CD14-positive monocyte (primary cell): ENCODE results near the gene SMU1. TPM values are rescaled to one million over a fixed set of nuclear protein-coding genes. Genes with fewer than 3 reads are reported as not detected.

ENCODE experiments used
- DNase-seq, 3 donors: peaks; one replicate each; pipeline ENCODE4 v3.0.0-alpha.2; 2011 to 2022
- H2AFZ ChIP-seq: 2 replicates; pipeline ENCODE4 v1.6.0; 2012; ENCODE audit warnings: mild to moderate bottlenecking, low read depth, low read length, inconsistent platforms; ENCODE audit not compliant: insufficient read depth, poor library complexity, severe bottlenecking
- H3K27ac ChIP-seq, 2 donors: 1 replicate in 1 of 2; 2 replicates in 1 of 2; pipeline ENCODE4 v1.5.1; 2012 to 2013; ENCODE audit warnings: low read length in 2 of 2, control low read depth in 1 of 2, inconsistent platforms in 1 of 2, low read depth in 1 of 2, mild to moderate bottlenecking in 1 of 2
- H3K27me3 ChIP-seq, 2 donors: one replicate each; pipeline versions ENCODE4 v1.6.0 to v1.6.1; 2011 to 2013; ENCODE audit warnings: low read length in 2 of 2; ENCODE audit not compliant: control insufficient read depth in 2 of 2, insufficient read depth in 2 of 2
- H3K36me3 ChIP-seq, 2 donors: replicated peaks in 1 of 2; 1 replicate in 1 of 2; 2 replicates in 1 of 2; pipeline versions ENCODE4 v1.5.1 to v1.6.1; 2012 to 2013; ENCODE audit warnings: low read length in 2 of 2, control low read depth in 1 of 2, inconsistent platforms in 1 of 2, mild to moderate bottlenecking in 1 of 2; ENCODE audit not compliant: insufficient read depth in 2 of 2, control insufficient read depth in 1 of 2
- H3K4me1 ChIP-seq, 2 donors: 1 replicate in 1 of 2; 2 replicates in 1 of 2; pipeline versions ENCODE4 v1.5.1 to v1.6.1; 2012 to 2013; ENCODE audit warnings: low read length in 2 of 2, control low read depth in 1 of 2, inconsistent platforms in 1 of 2, mild to moderate bottlenecking in 1 of 2, moderate library complexity in 1 of 2; ENCODE audit not compliant: insufficient read depth in 2 of 2, control insufficient read depth in 1 of 2
- H3K4me2 ChIP-seq: replicated peaks from 2 replicates; pipeline ENCODE3; 2012; ENCODE audit warnings: low read length, moderate library complexity, mild to moderate bottlenecking; ENCODE audit not compliant: poor library complexity, severe bottlenecking; ENCODE audit errors: extremely low read depth
- H3K4me3 ChIP-seq, 3 experiments: fragments of 200-600 bp in 1 of 3; sonication (generic) in 1 of 3; replicated peaks in 1 of 3; 1 replicate in 2 of 3; 2 replicates in 1 of 3; pipeline ENCODE4 v1.5.1; 2011 to 2013; ENCODE audit warnings: low read length in 3 of 3, mild to moderate bottlenecking in 3 of 3, control low read depth in 2 of 3, low read depth in 2 of 3, inconsistent platforms in 1 of 3, moderate library complexity in 1 of 3
- H3K79me2 ChIP-seq: 2 replicates; pipeline ENCODE4 v1.6.0; 2012; ENCODE audit warnings: mild to moderate bottlenecking, control low read depth, inconsistent platforms, low read length, moderate library complexity; ENCODE audit not compliant: insufficient read depth
- H3K9ac ChIP-seq: 2 replicates; pipeline ENCODE4 v1.6.0; 2017; ENCODE audit warnings: low read length, mild to moderate bottlenecking; ENCODE audit not compliant: insufficient read depth, poor library complexity, severe bottlenecking
- H3K9me3 ChIP-seq, 2 donors: replicated peaks in 1 of 2; 1 replicate in 1 of 2; 2 replicates in 1 of 2; pipeline versions ENCODE4 v1.5.1 to v1.6.1; 2012 to 2013; ENCODE audit warnings: low read length in 2 of 2, control low read depth in 1 of 2; ENCODE audit not compliant: control insufficient read depth in 1 of 2, insufficient read depth in 1 of 2
- H4K20me1 ChIP-seq: 2 replicates; pipeline ENCODE4 v1.6.0; 2012; ENCODE audit warnings: mild to moderate bottlenecking, low read length, control low read depth, moderate library complexity; ENCODE audit not compliant: insufficient read depth
- H3K27ac Mint-ChIP-seq, 7 donors: one replicate each; pipeline ENCODE4 v1.8.0; 2020; ENCODE audit warnings: mild to moderate bottlenecking in 7 of 7, mixed read lengths in 7 of 7, moderate library complexity in 6 of 7, inconsistent platforms in 2 of 7
- H3K27me3 Mint-ChIP-seq, 3 donors: one replicate each; pipeline ENCODE4 v1.8.0; 2021 to 2022; ENCODE audit warnings: low read depth in 3 of 3, mild to moderate bottlenecking in 3 of 3, mixed read lengths in 3 of 3, moderate library complexity in 3 of 3, inconsistent platforms in 1 of 3
- H3K36me3 Mint-ChIP-seq, 2 donors: one replicate each; pipeline ENCODE4 v1.8.0; 2020; ENCODE audit warnings: mixed read lengths in 2 of 2, inconsistent platforms in 1 of 2, mild to moderate bottlenecking in 1 of 2
- H3K4me1 Mint-ChIP-seq: one replicate; pipeline ENCODE4 v1.8.0; 2020; ENCODE audit warnings: mild to moderate bottlenecking, mixed read lengths
- H3K4me3 Mint-ChIP-seq, 2 donors: one replicate each; pipeline ENCODE4 v1.8.0; 2020; ENCODE audit warnings: mild to moderate bottlenecking in 2 of 2, mixed read lengths in 2 of 2, moderate library complexity in 1 of 2
- H3K9me3 Mint-ChIP-seq, 7 donors: one replicate each; pipeline ENCODE4 v1.8.0; 2020 to 2022; ENCODE audit warnings: mixed read lengths in 7 of 7, mild to moderate bottlenecking in 6 of 7, moderate library complexity in 6 of 7, inconsistent platforms in 2 of 7
- WGBS: methylation state at CpG from one replicate; pipeline ENCODE4 v1.1.5; 2013; ENCODE audit warnings: missing lambda C conversion rate; ENCODE audit not compliant: insufficient coverage; 5-methylcytosine and 5-hydroxymethylcytosine counted together
- intact Hi-C, 2 donors: fragments of 100-400 bp; cut with micrococcal nuclease; formaldehyde crosslinking; loops; one replicate each; pipeline versions ENCODE4 v1.15.0 to v1.15.1; 2023
- polyA minus RNA-seq: library from RNA; depleted of rRNA, polyadenylated mRNA; stranded (reverse); fragments of >200 nt; gene quantifications from 2 replicates; pipeline ENCODE4 v1.2.3, GENCODE V29; 2012
- polyA plus RNA-seq, 3 donors: library from polyadenylated mRNA; depleted of rRNA in 1 of 3; unstranded in 2 of 3; stranded (reverse) in 1 of 3; fragments of 300-500 nt in 2 of 3; fragments of >200 nt in 1 of 3; fragmentation: Illumina TruSeq in 2 of 3; gene quantifications; 1 replicate in 2 of 3; 2 replicates in 1 of 3; pipeline ENCODE4 v1.2.3, GENCODE V29; 2012 to 2021
- total RNA-seq, 12 experiments: library from RNA in 1 of 12; stranded (reverse) in 1 of 12; fragments of 120-200 nt in 1 of 12; gene quantifications; one replicate each; pipeline ENCODE4 v1.2.4 and lab custom pipeline; 2013 to 2026; ENCODE audit warnings: mixed read lengths in 6 of 12, inconsistent platforms in 1 of 12
- TF ChIP-seq, protein P1 (sequence below): fragments of 200-600 bp; IDR thresholded peaks from one replicate; pipeline ENCODE4 v1.8.0; 2022; ENCODE audit warnings: antibody characterized with exemption, mild to moderate bottlenecking

Gene SMU1
- 32.0 TPM for total RNA-seq (2013)
- polyA plus RNA-seq (10 to 100 TPM in 2 of 3 donors, 1 to 10 TPM in 1; 8.0 to 21.7 (median 19.3) TPM), polyA minus RNA-seq (12.1 and 13.2 TPM in 2 replicates), total RNA-seq (lab: John Stamatoyannopoulos, UW) (86.1 to 139 (median 113) reads per million in 11 experiments)

DNA sequence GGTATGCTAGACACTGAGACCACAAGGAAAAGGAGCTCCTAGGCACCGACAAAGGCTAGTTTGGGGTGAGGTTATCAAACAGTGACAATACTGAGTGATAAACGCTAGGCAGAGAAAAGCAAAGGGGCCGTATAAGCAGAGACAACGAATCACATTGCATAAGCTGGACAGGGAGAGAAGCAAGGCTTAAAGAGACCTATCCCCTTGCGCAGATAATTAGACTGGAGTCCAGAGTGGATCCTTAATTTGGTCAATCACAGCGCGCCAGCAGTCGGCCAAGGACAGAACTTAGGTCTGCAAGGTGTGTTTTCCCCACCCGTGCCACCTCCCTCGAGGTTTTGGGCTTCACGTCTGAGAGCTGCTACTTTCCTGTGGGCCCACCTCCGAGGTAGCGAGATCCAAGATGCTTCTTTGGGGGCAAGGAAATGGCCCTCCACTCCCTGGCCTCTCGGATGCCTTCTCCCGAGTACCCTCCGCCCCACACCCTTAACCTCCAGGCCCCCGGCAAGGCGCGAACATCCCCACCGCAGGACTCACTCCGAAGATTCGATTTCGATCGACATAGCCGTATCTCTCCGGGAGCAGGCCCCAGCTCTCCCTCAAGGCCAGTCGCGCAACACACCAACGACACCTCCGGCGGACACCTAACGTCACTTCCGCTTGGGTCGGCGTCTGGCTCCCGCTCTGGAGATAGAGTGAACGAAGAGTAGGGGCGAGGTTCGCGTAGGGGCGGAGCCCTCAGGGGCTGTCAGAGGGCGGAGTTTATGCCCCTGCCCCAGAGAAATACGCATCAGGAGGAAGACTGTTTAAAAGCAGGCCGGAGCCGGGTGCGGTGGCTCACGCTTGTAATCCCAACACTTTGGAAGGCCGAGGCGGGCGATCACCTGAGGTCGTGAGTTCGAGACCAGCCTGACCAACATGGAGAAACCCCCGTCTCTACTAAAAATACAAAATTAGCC lies at the start of gene SMU1:
SMU1 (minus strand) TSS at position 629 of the 959 bp plus-strand sequence; CDS start at position 563, 66 bp downstream.
- Mint-ChIP-seq H3K27me3 (peaks cover 0 to 2% (median 0%) of the 10 kb centered on the region in 3 donors), H3K4me3 (peak within 1 kb of the TSS; percentile 96 to 99), H3K36me3 (peaks cover 25 to 32% of the 10 kb centered on the region in 2 donors), H3K9me3 (no peaks in the 10 kb centered on the region), H3K27ac (peak within 1 kb of the TSS; percentile 100), H3K4me1 (peaks cover 20% of the 10 kb centered on the region)
- H3K4me3 ChIP-seq = peak within 1 kb of the TSS; percentile 51 to 82 (median 64)
- peaks cover 17 to 22% of the 10 kb centered on the region in 2 donors for H3K4me1 ChIP-seq
- H3K79me2 ChIP-seq = peaks cover 52% of the 10 kb centered on the region
- H3K27me3 ChIP-seq = no peaks in the 10 kb centered on the region
- H3K4me2 ChIP-seq = peak within 1 kb of the TSS; percentile 73
- under 1% methylated on average over 53 of the region's 53 CpGs for WGBS
- TF ChIP-seq, protein P1, sequence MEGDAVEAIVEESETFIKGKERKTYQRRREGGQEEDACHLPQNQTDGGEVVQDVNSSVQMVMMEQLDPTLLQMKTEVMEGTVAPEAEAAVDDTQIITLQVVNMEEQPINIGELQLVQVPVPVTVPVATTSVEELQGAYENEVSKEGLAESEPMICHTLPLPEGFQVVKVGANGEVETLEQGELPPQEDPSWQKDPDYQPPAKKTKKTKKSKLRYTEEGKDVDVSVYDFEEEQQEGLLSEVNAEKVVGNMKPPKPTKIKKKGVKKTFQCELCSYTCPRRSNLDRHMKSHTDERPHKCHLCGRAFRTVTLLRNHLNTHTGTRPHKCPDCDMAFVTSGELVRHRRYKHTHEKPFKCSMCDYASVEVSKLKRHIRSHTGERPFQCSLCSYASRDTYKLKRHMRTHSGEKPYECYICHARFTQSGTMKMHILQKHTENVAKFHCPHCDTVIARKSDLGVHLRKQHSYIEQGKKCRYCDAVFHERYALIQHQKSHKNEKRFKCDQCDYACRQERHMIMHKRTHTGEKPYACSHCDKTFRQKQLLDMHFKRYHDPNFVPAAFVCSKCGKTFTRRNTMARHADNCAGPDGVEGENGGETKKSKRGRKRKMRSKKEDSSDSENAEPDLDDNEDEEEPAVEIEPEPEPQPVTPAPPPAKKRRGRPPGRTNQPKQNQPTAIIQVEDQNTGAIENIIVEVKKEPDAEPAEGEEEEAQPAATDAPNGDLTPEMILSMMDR = no peak
- peak within 1 kb of the TSS; percentile 74 for H2AFZ ChIP-seq
- no peaks in the 10 kb centered on the region for H4K20me1 ChIP-seq
- intact Hi-C loops = loop anchor here (5.0 to 10.0 kb wide), 5 partner anchors 34 to 188 kb away; partner anchors contain the start of genes BAG1 (in 2 of the 2), B4GALT1 (in 1 of the 2), CHMP5 (in 1 of the 2) and DNAJA1 (in 1 of the 2)
- no peaks in the 10 kb centered on the region for H3K9me3 ChIP-seq
- H3K36me3 ChIP-seq = peaks cover 19 to 27% of the 10 kb centered on the region in 2 donors
- peak; percentile 97 to 98 (median 98) for DNase-seq
- peak within 1 kb of the TSS; percentile 91 for H3K9ac ChIP-seq
- peak within 1 kb of the TSS; percentile 90 to 98 for H3K27ac ChIP-seq

GRCh38 chr9:33125461-33125860 lies 49.0 kb upstream of the SMU1 start:
- peaks cover 35 to 86% of the 10 kb centered on the region in 2 donors for H3K36me3 ChIP-seq
- H3K27ac Mint-ChIP-seq = peak overlapping the region in 5 of 7 donors; percentile 5 to 82 (median 53)
- H4K20me1 ChIP-seq = peaks cover 97% of the 10 kb centered on the region
- peak in 1 of 3 donors; percentile 29 for DNase-seq
- TF ChIP-seq, protein P1 = no peak
- H3K9me3 Mint-ChIP-seq = no peaks in the 10 kb centered on the region
- H3K79me2 ChIP-seq = peaks cover 74% of the 10 kb centered on the region
- H3K9me3 ChIP-seq = no peaks in the 10 kb centered on the region
- peaks cover 0 to 2% (median 0%) of the 10 kb centered on the region in 3 donors for H3K27me3 Mint-ChIP-seq
- no peaks in the 10 kb centered on the region for H3K27me3 ChIP-seq
- WGBS = 90% methylated on average over 2 of the region's 3 CpGs
- H2AFZ ChIP-seq = no peak overlapping the region
- H3K36me3 Mint-ChIP-seq = peaks cover 70 to 87% of the 10 kb centered on the region in 2 donors
- H3K4me1 ChIP-seq = peaks cover 15 to 27% of the 10 kb centered on the region in 2 donors
- H3K9ac ChIP-seq = no peak overlapping the region
- peak overlapping the region in 1 of 2 donors; percentile 54 for H3K27ac ChIP-seq
- H3K4me3 Mint-ChIP-seq = no peak overlapping the region
- H3K4me3 ChIP-seq = no peak overlapping the region
- H3K4me1 Mint-ChIP-seq = peaks cover 28% of the 10 kb centered on the region
- no peak overlapping the region for H3K4me2 ChIP-seq
- intact Hi-C loops = loop anchor here in 1 of 2 donors (5.0 kb wide), 1 partner anchor 42 kb away; the partner anchor contains the start of gene B4GALT1
